ENCODE data around the gene FLNB.

GRCh38 chr3:57978316-57978715 is 29.9 kb upstream of the FLNB start:
- TF ChIP-seq EZH2phosphoT487 (IDR thresholded peaks at IDR 0.05; ENCODE audit: insufficient read depth, low read depth) (no peak), EZH2 (IDR thresholded peaks at IDR 0.05; ENCODE audit: insufficient read depth, poor library complexity, severe bottlenecking) (no peak)

Data from GM23248 (cell line).